Measurements from ENCODE around the gene C16orf92.

C16orf92 gene

GRCh38 chr16:30024451-30024850 lies 1.5 kb downstream of the C16orf92 start:
- Histone ChIP-seq H3K4me3 (ENCODE audit: low read depth in 1 of 2, low read length in 2 of 2) (no peak overlapping the region), H3K9me3 (ENCODE audit: low read length) (no peaks in the 10 kb centered on the region), H3K27me3 (ENCODE audit: control insufficient read depth in 1 of 2, insufficient read depth in 2 of 2, low read length in 2 of 2) (peaks cover 8 to 31% of the 10 kb centered on the region in 2 donors)

GRCh38 chr16:30025156-30025555 lies 2.2 kb downstream of the C16orf92 start:
- no peaks in the 10 kb centered on the region for H3K9me3 ChIP-seq (ENCODE audit: low read length)
- H3K36me3 ChIP-seq (ENCODE audit: insufficient read depth, low read length), result no peaks in the 10 kb centered on the region
- peaks cover 10 to 38% of the 10 kb centered on the region in 2 donors for H3K27me3 ChIP-seq (ENCODE audit: control insufficient read depth in 1 of 2, insufficient read depth in 2 of 2, low read length in 2 of 2)
- no peak overlapping the region for H3K27ac ChIP-seq (ENCODE audit: low read depth, low read length)
- H3K4me1 ChIP-seq (ENCODE audit: insufficient read depth, low read length), result peaks cover 8% of the 10 kb centered on the region
- H3K9ac ChIP-seq (ENCODE audit: low read length), result no peak overlapping the region
- no peak overlapping the region for H3K4me3 ChIP-seq (ENCODE audit: low read depth in 1 of 2, low read length in 2 of 2)

More at GRCh38 chr16:30024451-30024850, 1.5 kb downstream of the C16orf92 start:
- Histone ChIP-seq H3K9ac (ENCODE audit: low read length) (no peak overlapping the region), H3K36me3 (ENCODE audit: insufficient read depth, low read length) (no peaks in the 10 kb centered on the region), H3K27ac (ENCODE audit: low read depth, low read length) (no peak overlapping the region), H3K4me1 (ENCODE audit: insufficient read depth, low read length) (peaks cover 8% of the 10 kb centered on the region)

- H3K27me3 ChIP-seq (ENCODE audit: control insufficient read depth in 1 of 2, insufficient read depth in 2 of 2, low read length in 2 of 2), result peaks cover 10 to 42% of the 10 kb centered on the region in 2 donors
- peaks cover 8% of the 10 kb centered on the region for H3K4me1 ChIP-seq (ENCODE audit: insufficient read depth, low read length)
- H3K36me3 ChIP-seq (ENCODE audit: insufficient read depth, low read length), result no peaks in the 10 kb centered on the region
- H3K9me3 ChIP-seq (ENCODE audit: low read length), result no peaks in the 10 kb centered on the region
- no peak overlapping the region for H3K9ac ChIP-seq (ENCODE audit: low read length)
- no peak overlapping the region for H3K4me3 ChIP-seq (ENCODE audit: low read depth in 1 of 2, low read length in 2 of 2)
- H3K27ac ChIP-seq (ENCODE audit: low read depth, low read length), result no peak overlapping the region
Measured at GRCh38 chr16:30025574-30025973, 2.6 kb downstream of the C16orf92 start.

DNA sequence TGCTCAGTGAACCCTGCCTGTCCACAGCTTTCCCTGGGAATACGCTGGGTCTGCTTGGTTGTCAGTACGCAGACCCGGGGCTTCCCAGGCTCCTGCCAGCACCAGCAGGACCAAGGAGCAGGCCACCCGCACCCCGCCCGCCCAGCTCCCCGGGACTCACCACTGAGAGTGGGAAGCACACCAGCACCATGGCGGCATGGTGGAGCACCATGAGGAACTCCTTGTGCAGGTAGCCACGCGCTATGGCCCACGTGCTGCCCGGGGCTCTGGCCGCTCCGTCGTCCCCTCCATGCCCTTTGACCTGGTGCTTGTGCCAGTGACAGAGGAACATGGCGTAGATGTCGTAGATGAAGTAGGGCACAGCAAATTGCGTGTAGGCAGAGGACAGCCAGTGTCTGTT lies 3.5 kb downstream of the C16orf92 start:
- peaks cover 4% of the 10 kb centered on the region for H3K4me1 ChIP-seq (ENCODE audit: insufficient read depth, low read length)
- no peaks in the 10 kb centered on the region for H3K9me3 ChIP-seq (ENCODE audit: low read length)
- H3K9ac ChIP-seq (ENCODE audit: low read length), result no peak overlapping the region
- H3K36me3 ChIP-seq (ENCODE audit: insufficient read depth, low read length), result no peaks in the 10 kb centered on the region
- no peak overlapping the region for H3K4me3 ChIP-seq (ENCODE audit: low read depth in 1 of 2, low read length in 2 of 2)
- H3K27ac ChIP-seq (ENCODE audit: low read depth, low read length), result no peak overlapping the region
- H3K27me3 ChIP-seq (ENCODE audit: control insufficient read depth in 1 of 2, insufficient read depth in 2 of 2, low read length in 2 of 2), result peaks cover 14 to 51% of the 10 kb centered on the region in 2 donors

- H3K4me3 ChIP-seq (ENCODE audit: low read depth in 1 of 2, low read length in 2 of 2), result no peak overlapping the region
- no peak overlapping the region for H3K9ac ChIP-seq (ENCODE audit: low read length)
- peaks cover 24 to 64% of the 10 kb centered on the region in 2 donors for H3K27me3 ChIP-seq (ENCODE audit: control insufficient read depth in 1 of 2, insufficient read depth in 2 of 2, low read length in 2 of 2)
- H3K36me3 ChIP-seq (ENCODE audit: insufficient read depth, low read length), result no peaks in the 10 kb centered on the region
- no peak overlapping the region for H3K27ac ChIP-seq (ENCODE audit: low read depth, low read length)
- H3K9me3 ChIP-seq (ENCODE audit: low read length), result no peaks in the 10 kb centered on the region
- no peaks in the 10 kb centered on the region for H3K4me1 ChIP-seq (ENCODE audit: insufficient read depth, low read length)
Measured at GRCh38 chr16:30027588-30028437, 4.8 kb downstream of the C16orf92 start.

- Histone ChIP-seq H3K9ac (ENCODE audit: low read length) (no peak overlapping the region), H3K36me3 (ENCODE audit: insufficient read depth, low read length) (no peaks in the 10 kb centered on the region), H3K9me3 (ENCODE audit: low read length) (no peaks in the 10 kb centered on the region), H3K27ac (ENCODE audit: low read depth, low read length) (no peak overlapping the region), H3K4me3 (ENCODE audit: low read depth in 1 of 2, low read length in 2 of 2) (no peak overlapping the region), H3K4me1 (ENCODE audit: insufficient read depth, low read length) (no peaks in the 10 kb centered on the region), H3K27me3 (ENCODE audit: control insufficient read depth in 1 of 2, insufficient read depth in 2 of 2, low read length in 2 of 2) (peaks cover 24 to 71% of the 10 kb centered on the region in 2 donors)
Measured at GRCh38 chr16:30028438-30029076, 5.6 kb downstream of the C16orf92 start.

DNA sequence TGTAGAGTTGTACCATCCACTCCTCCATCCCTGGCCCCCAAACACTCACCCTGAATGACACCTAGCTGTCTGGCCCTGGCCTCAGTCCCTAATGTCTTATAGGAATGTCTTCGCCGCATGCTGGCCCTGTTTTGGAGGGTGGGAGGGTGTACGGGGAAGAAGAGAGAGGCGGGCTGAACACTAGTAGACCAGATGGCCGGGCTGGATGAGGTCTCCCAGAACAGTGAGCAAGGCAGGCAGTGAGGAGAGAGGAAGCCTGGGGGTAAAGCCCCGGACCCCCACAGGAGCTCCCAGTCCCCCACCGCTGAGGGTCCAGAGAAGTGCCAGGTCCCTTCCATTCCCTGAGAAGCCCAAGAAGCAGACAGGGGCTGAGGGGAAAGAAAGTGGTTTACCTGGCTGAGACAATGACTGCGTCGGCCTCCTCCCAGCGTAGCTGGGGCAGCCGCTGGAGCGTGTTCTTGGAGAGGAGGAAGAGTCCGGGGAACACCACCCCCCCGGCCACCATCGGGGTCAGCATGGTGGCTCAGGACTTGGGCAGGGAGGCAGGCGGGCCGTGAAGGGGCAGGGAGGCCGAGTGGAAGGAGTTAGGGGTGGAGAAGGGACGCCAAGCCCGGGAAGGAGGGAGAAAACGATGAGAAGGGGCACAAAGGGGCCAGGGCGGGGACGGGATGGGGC lies 7.2 kb downstream of the C16orf92 start:
- Histone ChIP-seq H3K4me1 (ENCODE audit: insufficient read depth, low read length) (no peaks in the 10 kb centered on the region), H3K9me3 (ENCODE audit: low read length) (no peaks in the 10 kb centered on the region), H3K27ac (ENCODE audit: low read depth, low read length) (no peak overlapping the region), H3K27me3 (ENCODE audit: control insufficient read depth in 1 of 2, insufficient read depth in 2 of 2, low read length in 2 of 2) (peaks cover 24 to 78% of the 10 kb centered on the region in 2 donors), H3K4me3 (ENCODE audit: low read depth in 1 of 2, low read length in 2 of 2) (no peak overlapping the region), H3K36me3 (ENCODE audit: insufficient read depth, low read length) (no peaks in the 10 kb centered on the region), H3K9ac (ENCODE audit: low read length) (no peak overlapping the region)

DNA sequence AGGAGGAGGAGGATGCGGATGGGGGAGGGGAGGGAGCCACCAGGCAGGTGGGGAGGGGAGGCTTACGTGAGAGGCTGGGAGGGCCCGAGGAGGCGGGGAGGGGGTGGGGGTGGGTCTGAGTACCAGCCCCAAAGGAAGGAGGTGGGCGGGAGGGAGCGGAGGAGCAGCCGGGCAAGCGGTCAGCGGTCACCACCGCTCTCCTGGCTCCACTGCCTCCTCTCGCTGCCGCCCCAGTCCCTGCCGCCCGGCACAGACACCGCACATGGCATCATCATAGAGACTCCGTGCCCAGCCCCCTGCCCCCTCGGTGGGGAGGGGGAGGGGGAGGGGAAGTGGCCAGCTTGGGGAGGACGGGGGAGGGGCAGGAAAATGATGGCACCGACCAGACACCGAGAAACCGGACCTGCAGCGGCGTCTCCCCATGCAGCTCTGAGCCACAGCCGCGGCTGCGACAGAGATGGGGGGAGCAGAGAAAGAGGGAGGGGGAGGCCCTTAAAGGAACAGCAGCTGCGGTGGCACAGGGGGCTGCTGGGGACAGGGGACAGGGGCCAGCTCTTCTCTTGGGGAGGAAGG lies 7.9 kb downstream of the C16orf92 start, which contains the start of gene TLCD3B:
TSS of gene TLCD3B (minus strand) at position 431 of the 573 bp plus-strand sequence. CDS start 744 bp downstream, outside the sequence.
- H3K9me3 ChIP-seq (ENCODE audit: low read length), result no peaks in the 10 kb centered on the region
- H3K27ac ChIP-seq (ENCODE audit: low read depth, low read length), result no peak within 1 kb of the TSS
- peaks cover 24 to 74% of the 10 kb centered on the region in 2 donors for H3K27me3 ChIP-seq (ENCODE audit: control insufficient read depth in 1 of 2, insufficient read depth in 2 of 2, low read length in 2 of 2)
- H3K4me3 ChIP-seq (ENCODE audit: low read depth in 1 of 2, low read length in 2 of 2), result no peak within 1 kb of the TSS
- no peaks in the 10 kb centered on the region for H3K36me3 ChIP-seq (ENCODE audit: insufficient read depth, low read length)
- H3K4me1 ChIP-seq (ENCODE audit: insufficient read depth, low read length), result no peaks in the 10 kb centered on the region
- H3K9ac ChIP-seq (ENCODE audit: low read length), result no peak within 1 kb of the TSS

DNA sequence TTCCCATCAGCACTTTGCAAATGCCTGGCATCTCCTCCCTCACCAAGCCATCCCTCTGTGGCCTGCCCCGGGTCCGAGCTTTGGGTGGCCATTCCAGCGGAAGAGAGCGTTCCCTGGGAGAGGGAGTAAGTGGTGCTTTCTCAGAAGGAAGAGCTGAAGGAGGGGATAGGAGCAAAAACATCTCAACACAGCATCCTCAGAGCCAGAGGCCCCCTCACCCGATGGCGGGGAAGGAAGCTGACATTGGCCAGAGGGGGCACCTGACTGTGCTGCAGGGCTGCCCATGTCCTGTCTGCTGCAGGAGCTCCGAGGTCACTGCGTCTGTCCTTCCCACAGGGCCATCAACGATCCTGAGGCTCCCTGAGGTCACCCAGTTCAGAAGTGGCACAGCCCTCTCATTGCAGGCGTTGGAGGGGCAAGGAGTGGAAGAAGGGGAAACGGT lies 8.5 kb downstream of the C16orf92 start:
- Histone ChIP-seq H3K9ac (ENCODE audit: low read length) (no peak overlapping the region), H3K36me3 (ENCODE audit: insufficient read depth, low read length) (no peaks in the 10 kb centered on the region), H3K4me3 (ENCODE audit: low read depth in 1 of 2, low read length in 2 of 2) (no peak overlapping the region), H3K9me3 (ENCODE audit: low read length) (no peaks in the 10 kb centered on the region), H3K27ac (ENCODE audit: low read depth, low read length) (no peak overlapping the region), H3K4me1 (ENCODE audit: insufficient read depth, low read length) (no peaks in the 10 kb centered on the region), H3K27me3 (ENCODE audit: control insufficient read depth in 1 of 2, insufficient read depth in 2 of 2, low read length in 2 of 2) (peaks cover 24 to 69% of the 10 kb centered on the region in 2 donors)

DNA sequence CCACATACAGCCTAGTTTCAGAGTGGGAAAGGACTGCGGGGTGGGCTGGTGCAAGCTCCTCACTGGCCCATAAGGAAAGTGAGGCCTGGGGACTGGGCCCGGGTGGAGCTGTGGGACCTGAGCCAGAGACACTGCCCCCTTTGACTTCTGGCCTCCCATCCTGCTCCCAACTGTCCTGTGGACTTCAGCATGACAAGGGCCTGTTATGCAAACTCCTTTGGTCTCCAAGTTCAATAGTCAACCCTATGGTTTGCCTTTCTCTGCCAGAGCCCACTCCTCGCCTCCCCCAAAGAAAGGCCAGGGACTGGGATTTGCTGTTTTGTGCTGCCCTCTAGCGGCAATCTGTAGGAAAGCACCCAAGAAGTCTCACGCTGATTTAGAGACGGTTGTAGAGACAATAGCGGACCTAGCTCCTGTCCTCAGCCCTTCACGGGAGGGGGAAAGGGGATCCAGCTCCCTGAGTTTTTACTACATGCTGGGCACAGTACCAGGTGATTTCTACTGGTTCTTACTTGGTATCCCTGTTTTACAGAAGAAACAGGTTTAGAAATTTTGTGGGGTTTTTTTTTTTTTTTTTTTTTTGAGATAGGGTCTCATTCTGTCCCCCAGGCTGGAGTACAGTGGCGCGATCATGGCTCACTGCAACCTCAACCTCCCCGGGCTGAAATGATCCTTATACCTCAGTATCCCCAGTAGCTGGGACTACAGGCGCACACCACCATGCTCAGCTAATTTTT lies 9.3 kb downstream of the C16orf92 start:
- H3K4me3 ChIP-seq (ENCODE audit: low read depth in 1 of 2, low read length in 2 of 2), result no peak overlapping the region
- no peak overlapping the region for H3K27ac ChIP-seq (ENCODE audit: low read depth, low read length)
- no peaks in the 10 kb centered on the region for H3K4me1 ChIP-seq (ENCODE audit: insufficient read depth, low read length)
- peaks cover 24 to 66% of the 10 kb centered on the region in 2 donors for H3K27me3 ChIP-seq (ENCODE audit: control insufficient read depth in 1 of 2, insufficient read depth in 2 of 2, low read length in 2 of 2)
- no peak overlapping the region for H3K9ac ChIP-seq (ENCODE audit: low read length)
- no peaks in the 10 kb centered on the region for H3K9me3 ChIP-seq (ENCODE audit: low read length)
- no peaks in the 10 kb centered on the region for H3K36me3 ChIP-seq (ENCODE audit: insufficient read depth, low read length)

All from muscle layer of colon (tissue), 2 donors.